Heart right ventricle (tissue), 16 donors: ENCODE measurements around the gene KRT86. TPM values are rescaled to one million over a fixed set of nuclear protein-coding genes. Genes with fewer than 3 reads are reported as not detected.
"Not testable (repeated sequence)": the region's sequence is repeated elsewhere in the genome, so short reads cannot be mapped to it uniquely, and the experiment has no call there.

Source experiments
- ATAC-seq, 8 donors: fragments of 200-7000 bp; cut with Tn5 transposase; one replicate each; pipeline ENCODE4 v1.9.1; 2020; ENCODE audit warnings: mild to moderate bottlenecking in 8 of 8, moderate library complexity in 8 of 8, moderate number of reproducible peaks in 1 of 8
- DNase-seq, 2 donors: peaks; one replicate each; pipeline ENCODE4 v3.0.0-alpha.2; 2020
- H3K27ac ChIP-seq, 10 donors: fragments of 200-600 bp; sonication (generic) in 2 of 10; one replicate each; pipeline versions ENCODE4 v1.5.0 to v1.8.0; 2020 to 2022; ENCODE audit warnings: mild to moderate bottlenecking in 3 of 10
- H3K27me3 ChIP-seq, 7 donors: fragments of 200-600 bp; one replicate each; pipeline ENCODE4 v1.8.0; 2021 to 2022; ENCODE audit warnings: mild to moderate bottlenecking in 2 of 7
- H3K36me3 ChIP-seq, 9 donors: fragments of 200-600 bp; sonication (generic) in 1 of 9; one replicate each; pipeline versions ENCODE4 v1.5.0 to v1.8.0; 2020 to 2022; ENCODE audit warnings: mild to moderate bottlenecking in 2 of 9
- H3K4me1 ChIP-seq, 9 donors: fragments of 200-600 bp; sonication (generic) in 1 of 9; one replicate each; pipeline versions ENCODE4 v1.5.0 to v1.8.0; 2020 to 2022; ENCODE audit warnings: mild to moderate bottlenecking in 4 of 9
- H3K4me3 ChIP-seq, 10 donors: fragments of 200-600 bp; sonication (generic) in 2 of 10; one replicate each; pipeline versions ENCODE4 v1.5.0 to v1.8.0; 2020 to 2022; ENCODE audit warnings: mild to moderate bottlenecking in 7 of 10, moderate library complexity in 2 of 10
- H3K9me3 ChIP-seq, 11 donors: fragments of 200-600 bp in 10 of 11; sonication (generic) in 2 of 11; one replicate each; pipeline versions ENCODE4 v1.5.0 to v1.8.0; 2013 to 2022; ENCODE audit warnings: mild to moderate bottlenecking in 2 of 11, control low read depth in 1 of 11, moderate library complexity in 1 of 11
- CTCF ChIP-seq, 9 donors: fragments of 200-600 bp; sonication (generic) in 2 of 9; IDR thresholded peaks; one replicate each; pipeline versions ENCODE4 v1.5.0 to v1.8.0; 2021 to 2022; ENCODE audit warnings: antibody characterized with exemption in 9 of 9, mild to moderate bottlenecking in 5 of 9, moderate library complexity in 1 of 9
- WGBS, 2 donors: extraction: QIAGEN DNeasy Blood & Tissue Kit; methylation state at CpG; one replicate each; pipeline ENCODE4 v1.1.7; 2013; ENCODE audit warnings: inconsistent platforms in 1 of 2; 5-methylcytosine and 5-hydroxymethylcytosine counted together
- intact Hi-C, 10 donors: fragments of 100-400 bp; cut with DNase I; formaldehyde crosslinking; loops; one replicate each; pipeline versions ENCODE4 v1.11.1 to v1.14.2; 2022
- polyA plus RNA-seq, 2 donors: library from polyadenylated mRNA; stranded (reverse); fragments of 200-250 nt; gene quantifications; one replicate each; pipeline ENCODE4 v1.2.3, GENCODE V29; 2013
- total RNA-seq, 10 donors: library from RNA; stranded (reverse); fragmentation: NEBNext Ultra II Directional in 3 of 10; extraction: Animal tissue kit (Norgen Biotek cat#: 25700) in 3 of 10; gene quantifications; one replicate each; pipeline versions ENCODE4 v1.2.1 to v1.2.4, GENCODE V29; 2021 to 2023
- donor health status: Arrhythmogenic right ventricular cardiomyopathy.
- donor health status: ischemic (EF 13 %, LVEDD 7.1; RV severe dilation, severe dysfunction).
- donor health status: healthy with polysubstance abuse.
- donor health status: DM: no; HTN: yes; CAD: no.
- donor health status: DM: no; HTN: no; CAD: no.
- donor health status: ischemic (EF 25% LVEDD 6.9; RV normal size, moderate dysfunction).
- donor health status: ischemic (EF 25% LVEDD 5.7; RV mildly dilated, moderate dysfunction).
- donor health status: healthy.
- donor health status: DM: yes; HTN: yes; CAD: no.
- donor health status: Ischemic cardiomyopathy.
- donor health status: ischemic (EF 35%, LVEDD 5.7; RV mildly dilated, moderate dysfunction).
- donor health status: nonischemic (EF 11% LVEDD 7.7; RV severe dilation, severe dysfunction).
- donor health status: DM: yes; HTN: yes; CAD: no.
- donor health status: PGD.
- donor health status: ischemic (EF 29% LVEDD 5.4; RV normal size, mild dysfunction).
- donor health status: nonischemic (EF 23%, LVEDD 6.1; RV moderate dilation, normal function).

The KRT86 gene
- total and polyA plus RNA-seq, 12 donors: 0.01 to 0.19 TPM; not detected in 10

GRCh38 chr12:52284562-52285171 is 10.2 kb downstream of the KRT86 start:
- no peak overlapping the region for H3K4me3 ChIP-seq
- no peak for DNase-seq
- H3K27me3 ChIP-seq: peaks cover 0 to 5% (median under 1%) of the 10 kb centered on the region in 7 donors
- no peaks in the 10 kb centered on the region for H3K9me3 ChIP-seq
- no peak for ATAC-seq
- intact Hi-C loops: no loop called here
- WGBS, 2 donors: 75 to 79% methylated on average over 4 of the region's 4 CpGs
- peaks cover 0 to 20% (median 10%) of the 10 kb centered on the region in 9 donors for H3K4me1 ChIP-seq
- no peak overlapping the region for H3K27ac ChIP-seq
- H3K36me3 ChIP-seq: no peaks in the 10 kb centered on the region
- TF ChIP-seq CTCF (IDR thresholded peaks at IDR 0.05): no peak

- Histone ChIP-seq H3K27ac (no peak overlapping the region), H3K27me3 (peaks cover 0 to under 1% (median 0%) of the 10 kb centered on the region in 7 donors), H3K36me3 (no peaks in the 10 kb centered on the region), H3K4me3 (no peak overlapping the region), H3K9me3 (no peaks in the 10 kb centered on the region), H3K4me1 (peaks cover 0 to 14% (median 9%) of the 10 kb centered on the region in 9 donors)
- 92 to 93% methylated on average over 2 of the region's 2 CpGs for WGBS, 2 donors
- ATAC-seq (no peak), DNase-seq (no peak)
- intact Hi-C loops: no loop called here
- TF ChIP-seq CTCF (IDR thresholded peaks at IDR 0.05): no peak
These were observed 10.8 kb downstream of the KRT86 start for GRCh38 chr12:52285172-52285745.

GRCh38 chr12:52285851-52286530 is 11.5 kb downstream of the KRT86 start:
- TF ChIP-seq CTCF (IDR thresholded peaks at IDR 0.05): no peak
- peaks cover 0 to 7% (median 2%) of the 10 kb centered on the region in 9 donors for H3K4me1 ChIP-seq
- intact Hi-C loops: no loop called here
- H3K27ac ChIP-seq: no peak overlapping the region
- H3K36me3 ChIP-seq: no peaks in the 10 kb centered on the region
- ATAC-seq (no peak), DNase-seq (no peak)
- no peak overlapping the region for H3K4me3 ChIP-seq
- no peaks in the 10 kb centered on the region for H3K9me3 ChIP-seq
- WGBS, 2 donors: 87 to 88% methylated on average over 24 of the region's 24 CpGs
- no peaks in the 10 kb centered on the region for H3K27me3 ChIP-seq

GRCh38 chr12:52286857-52287785 is 12.7 kb downstream of the KRT86 start:
- DNase-seq, intact Hi-C loops, H3K4me1 ChIP-seq, H3K4me3 ChIP-seq, H3K9me3 ChIP-seq, H3K27ac ChIP-seq, H3K36me3 ChIP-seq, ATAC-seq: not testable (repeated sequence)
- peaks cover 0 to 11% (median 9%) of the 10 kb centered on the region in 7 donors for H3K27me3 ChIP-seq
- WGBS, 2 donors: 81 to 92% methylated on average over 19 to 21 of the region's 21 CpGs

- DNase-seq, H3K9me3 ChIP-seq, H3K27ac ChIP-seq, H3K36me3 ChIP-seq, H3K4me1 ChIP-seq, intact Hi-C loops, H3K4me3 ChIP-seq: not testable (repeated sequence)
- 76 to 79% methylated on average over 17 of the region's 17 CpGs for WGBS, 2 donors
- H3K27me3 ChIP-seq: peaks cover 0 to 20% (median 19%) of the 10 kb centered on the region in 7 donors
- ATAC-seq: peak in 1 of 8 donors; percentile 12
These were observed 13.7 kb downstream of the KRT86 start for GRCh38 chr12:52287816-52288805.

- no CpG with 5 or more reads among the region's 5 CpGs for WGBS, 2 donors
- H3K9me3 ChIP-seq, H3K36me3 ChIP-seq, H3K4me1 ChIP-seq, DNase-seq, H3K27ac ChIP-seq, ATAC-seq, H3K4me3 ChIP-seq, intact Hi-C loops: not testable (repeated sequence)
- H3K27me3 ChIP-seq: peaks cover 0 to 36% (median 27%) of the 10 kb centered on the region in 7 donors
These were observed 16.2 kb downstream of the KRT86 start for GRCh38 chr12:52290483-52291134.
